Right kidney (tissue), 1 donor: ENCODE data around the gene DDIT3.
"Not testable (repeated sequence)": the region's sequence is repeated elsewhere in the genome, so short reads cannot be mapped to it uniquely, and the experiment has no call there.

ENCODE experiments used
- DNase-seq: peaks from one replicate; pipeline ENCODE4 v3.0.0-alpha.2; 2016

The DDIT3 gene

GRCh38 chr12:57526477-57527126 is 6.3 kb upstream of the DDIT3 start:
- no peak for DNase-seq

GRCh38 chr12:57525615-57526383 is 5.5 kb upstream of the DDIT3 start:
- no peak for DNase-seq

- no peak for DNase-seq
Observed at GRCh38 chr12:57524814-57525614, 4.7 kb upstream of the DDIT3 start.

GRCh38 chr12:57523706-57524614 is 3.6 kb upstream of the DDIT3 start:
- no peak for DNase-seq

GRCh38 chr12:57522887-57523705 is 2.8 kb upstream of the DDIT3 start:
- DNase-seq: peak; percentile 58

- DNase-seq: peak; percentile 83
Observed at GRCh38 chr12:57522011-57522886, 1.9 kb upstream of the DDIT3 start, which contains the start of gene MBD6. Gene MBD6 (plus strand): TSS chr12:57522824. CDS start chr12:57524304, 1,480 bp downstream.

- DNase-seq: peak; percentile 79
Observed at GRCh38 chr12:57521525-57522010, 1.3 kb upstream of the DDIT3 start.

- DNase-seq: no peak
Observed at GRCh38 chr12:57519796-57520052, 590 bp downstream of the DDIT3 start.

GRCh38 chr12:57518920-57519795 is 1.2 kb downstream of the DDIT3 start:
- DNase-seq: no peak

- no peak for DNase-seq
Observed at GRCh38 chr12:57518176-57518919, 2.0 kb downstream of the DDIT3 start.

- not testable (repeated sequence) for DNase-seq
Observed at GRCh38 chr12:57517718-57518117, 2.6 kb downstream of the DDIT3 start.

GRCh38 chr12:57517187-57517586 is 3.1 kb downstream of the DDIT3 start:
- DNase-seq: no peak

GRCh38 chr12:57516617-57517153 is 3.6 kb downstream of the DDIT3 start:
- no peak for DNase-seq

- no peak for DNase-seq
Observed at GRCh38 chr12:57515934-57516541, 4.3 kb downstream of the DDIT3 start.

- no peak for DNase-seq
Observed at GRCh38 chr12:57515408-57515933, 4.8 kb downstream of the DDIT3 start.

- no peak for DNase-seq
Observed at GRCh38 chr12:57514720-57515407, 5.5 kb downstream of the DDIT3 start.

GRCh38 chr12:57514246-57514645 is 6.1 kb downstream of the DDIT3 start:
- not testable (repeated sequence) for DNase-seq
